Measurements from ENCODE around the gene SPARCL1. TPM values are rescaled to one million over a fixed set of nuclear protein-coding genes. Genes with fewer than 3 reads are reported as not detected.
A peak's percentile ranks its signal among the peaks of the same experiment; 100 is the strongest.

Gene SPARCL1
- polyA plus RNA-seq, 1 donor from 2014 or later = not detected

DNA sequence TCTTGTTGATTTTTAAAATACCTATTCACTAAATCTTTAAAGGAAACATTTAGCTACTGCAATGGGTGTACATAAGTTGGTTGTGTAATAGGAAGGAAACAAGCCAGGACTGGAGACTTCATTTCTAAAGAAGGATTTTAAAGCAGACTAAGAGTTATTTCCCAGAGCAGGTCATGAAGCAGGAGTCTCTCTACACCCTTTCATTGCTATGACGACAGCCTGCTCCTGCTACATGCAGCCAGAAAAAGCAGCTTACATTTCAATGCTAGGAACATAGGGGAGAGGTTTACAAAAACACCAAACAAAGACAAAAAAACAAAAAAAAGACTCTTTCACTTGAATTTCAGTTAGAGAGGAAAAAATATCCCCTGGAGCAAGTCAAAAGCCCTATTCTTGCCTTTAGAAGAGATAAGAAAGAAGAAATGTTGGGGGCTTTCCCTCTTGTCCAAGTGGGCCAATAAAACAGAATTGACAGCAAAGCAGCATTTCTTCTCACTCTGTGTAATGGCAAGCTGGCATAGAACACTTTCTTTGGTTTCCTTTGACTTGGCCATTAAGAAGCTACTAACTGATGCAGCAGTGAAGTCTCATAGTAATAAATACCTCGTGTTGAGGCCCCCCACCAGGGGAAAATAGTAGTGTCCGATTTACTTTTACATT is 3.4 kb downstream of the SPARCL1 start:
- Mint-ChIP-seq H3K27ac (no peak overlapping the region), H3K27me3 (no peaks in the 10 kb centered on the region), H3K9me3 (peaks cover 6 to 22% (median 12%) of the 10 kb centered on the region in 3 donors), H3K4me3 (no peak overlapping the region), H3K4me1 (peaks cover 0 to 1% (median 0%) of the 10 kb centered on the region in 3 donors), H3K36me3 (peaks cover 1% of the 10 kb centered on the region)

DNA sequence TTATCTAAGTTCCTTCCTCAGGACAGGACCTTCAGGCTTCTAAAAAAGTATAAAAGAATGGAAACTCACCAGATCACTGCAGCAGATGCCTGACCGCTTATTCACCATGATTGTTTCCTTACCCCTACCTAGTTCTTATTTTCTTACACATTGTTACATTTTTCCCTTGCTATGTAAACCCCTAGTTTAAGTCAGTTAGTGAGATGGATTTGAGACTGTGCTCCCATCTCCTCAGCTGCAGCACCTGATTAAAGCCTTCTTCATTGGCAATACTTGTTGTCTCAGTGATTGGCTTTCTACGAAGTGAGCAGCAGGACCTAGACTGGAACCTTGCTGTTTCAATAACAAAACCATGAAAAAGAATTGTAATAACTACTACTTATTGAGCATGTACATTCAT is 4.7 kb downstream of the SPARCL1 start:
- Mint-ChIP-seq H3K27me3 (no peaks in the 10 kb centered on the region), H3K9me3 (peaks cover 6 to 22% (median 12%) of the 10 kb centered on the region in 3 donors), H3K27ac (no peak overlapping the region), H3K4me1 (peaks cover 0 to 1% (median 0%) of the 10 kb centered on the region in 3 donors), H3K4me3 (no peak overlapping the region), H3K36me3 (peaks cover 1% of the 10 kb centered on the region)

DNA sequence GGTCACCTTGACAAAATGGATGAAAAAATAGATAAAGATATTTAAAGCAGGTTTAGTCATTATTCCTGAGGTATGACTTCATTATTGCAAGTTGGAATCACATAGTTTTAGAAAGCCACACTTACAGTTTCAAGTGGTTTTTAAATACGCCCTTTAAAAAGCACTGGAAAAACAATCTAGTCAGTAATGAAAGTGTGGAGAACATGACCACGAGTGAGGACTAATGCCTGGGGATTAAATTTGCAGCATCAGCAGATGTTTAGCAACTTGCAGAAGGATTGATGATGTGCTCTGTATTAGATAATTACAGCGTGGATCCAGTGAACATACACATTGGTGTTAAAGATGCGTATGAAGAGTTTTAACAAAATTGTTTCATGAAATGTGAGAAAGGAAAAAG is 5.9 kb downstream of the SPARCL1 start:
- H3K36me3 Mint-ChIP-seq = peaks cover 1% of the 10 kb centered on the region
- peaks cover 6 to 22% (median 12%) of the 10 kb centered on the region in 3 donors for H3K9me3 Mint-ChIP-seq
- peaks cover 0 to 1% (median 0%) of the 10 kb centered on the region in 3 donors for H3K4me1 Mint-ChIP-seq
- H3K27me3 Mint-ChIP-seq = no peaks in the 10 kb centered on the region
- H3K4me3 Mint-ChIP-seq = no peak overlapping the region
- no peak overlapping the region for H3K27ac Mint-ChIP-seq

DNA sequence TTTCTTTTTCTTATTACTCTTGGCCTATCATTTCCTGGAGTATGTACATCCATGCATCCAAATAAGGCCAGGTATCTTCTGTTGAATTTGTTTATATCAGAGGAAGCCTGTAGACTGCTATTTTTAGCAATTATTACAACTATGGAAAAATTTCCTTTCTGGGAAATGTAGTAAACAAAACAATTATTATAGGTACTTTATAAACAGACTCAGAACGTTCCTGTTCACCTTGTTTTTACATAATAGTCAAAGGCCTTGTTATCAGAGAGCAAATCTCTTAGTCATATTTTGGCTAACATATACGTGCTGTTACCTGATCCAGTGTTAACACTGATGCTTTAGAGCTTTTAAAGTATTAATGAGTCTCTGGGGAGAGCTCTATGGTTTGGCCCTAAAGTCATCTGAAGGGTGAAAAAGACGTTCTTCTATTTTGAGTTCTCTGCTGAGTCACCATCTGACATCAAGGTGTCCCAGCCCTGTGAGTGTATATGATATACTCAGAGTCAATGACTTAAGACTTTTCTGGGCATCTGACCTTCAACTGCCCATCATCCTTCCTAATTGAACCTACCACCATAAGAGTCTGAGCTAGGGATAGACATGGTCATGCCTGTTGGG is 7.3 kb downstream of the SPARCL1 start:
- no peak overlapping the region for H3K4me3 Mint-ChIP-seq
- H3K27me3 Mint-ChIP-seq = no peaks in the 10 kb centered on the region
- H3K9me3 Mint-ChIP-seq = peaks cover 6 to 22% (median 12%) of the 10 kb centered on the region in 3 donors
- H3K27ac Mint-ChIP-seq = peak overlapping the region in 1 of 3 donors; percentile 25
- H3K4me1 Mint-ChIP-seq = peaks cover 0 to 1% (median 0%) of the 10 kb centered on the region in 3 donors
- peaks cover 1% of the 10 kb centered on the region for H3K36me3 Mint-ChIP-seq

DNA sequence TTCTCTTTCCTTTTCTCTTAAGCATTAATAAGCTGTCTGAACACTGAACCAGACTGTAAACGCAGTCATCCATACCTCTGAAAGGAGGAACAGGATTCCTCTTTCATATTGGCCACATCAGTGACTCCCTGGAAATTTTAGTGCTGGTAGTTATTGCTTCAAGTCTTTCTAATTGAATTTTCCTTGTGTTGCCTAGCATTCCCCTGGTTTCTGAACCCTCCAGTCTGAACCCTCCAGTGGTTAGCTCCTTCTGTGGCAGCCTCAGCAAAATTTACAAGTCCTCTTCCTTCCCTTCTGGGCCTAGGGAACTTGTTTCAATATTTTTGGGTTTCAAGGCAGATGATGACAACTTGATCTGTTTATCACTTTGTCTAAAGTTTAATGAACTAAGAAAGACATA is 7.9 kb downstream of the SPARCL1 start:
- Mint-ChIP-seq H3K9me3 (peaks cover 6 to 22% (median 12%) of the 10 kb centered on the region in 3 donors), H3K36me3 (peaks cover 1% of the 10 kb centered on the region), H3K27me3 (no peaks in the 10 kb centered on the region), H3K4me3 (no peak overlapping the region), H3K4me1 (peaks cover 0 to 1% (median 0%) of the 10 kb centered on the region in 3 donors), H3K27ac (no peak overlapping the region)

DNA sequence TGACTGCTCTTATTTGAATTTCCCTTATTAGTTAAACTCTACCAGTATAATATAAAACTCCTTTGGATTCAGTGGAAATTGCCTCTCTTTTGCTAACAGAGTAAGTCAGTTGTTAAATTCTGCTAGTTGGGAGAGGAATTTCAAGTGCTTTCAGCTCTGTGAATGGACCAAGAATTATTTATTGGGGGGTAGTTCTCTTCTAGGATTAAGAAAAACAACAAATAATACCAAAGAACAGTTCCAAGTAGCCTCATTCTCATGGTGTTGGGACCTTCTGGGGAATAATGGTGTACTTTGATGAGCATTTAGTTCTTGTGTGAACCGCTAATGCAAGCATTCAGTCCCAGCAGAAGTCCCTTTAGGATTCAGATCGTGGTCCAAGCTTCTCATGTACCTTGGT is 11.6 kb downstream of the SPARCL1 start:
- Mint-ChIP-seq H3K36me3 (no peaks in the 10 kb centered on the region), H3K4me1 (peaks cover 0 to 1% (median 0%) of the 10 kb centered on the region in 3 donors), H3K27me3 (no peaks in the 10 kb centered on the region), H3K9me3 (peaks cover 0 to 4% (median 0%) of the 10 kb centered on the region in 3 donors), H3K27ac (no peak overlapping the region), H3K4me3 (no peak overlapping the region)

DNA sequence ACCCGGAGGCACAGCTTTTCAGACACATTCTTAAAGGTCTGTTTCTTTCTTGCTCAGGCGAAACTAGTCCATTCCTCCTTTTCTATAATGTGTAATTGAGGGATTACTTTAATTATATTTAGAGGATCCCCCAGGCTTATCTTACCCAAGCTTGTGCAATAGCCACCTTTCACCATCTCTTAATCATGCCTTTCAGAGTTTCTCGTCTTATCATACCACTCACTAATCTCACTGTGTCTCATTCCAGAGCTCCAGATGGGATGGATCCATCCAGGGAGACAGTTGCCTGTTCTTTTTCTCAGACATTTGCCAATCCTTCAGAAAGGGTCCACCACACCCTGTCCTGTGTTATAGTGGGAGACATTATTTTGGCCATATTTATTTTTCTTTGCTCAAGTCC is 12.5 kb downstream of the SPARCL1 start:
- Mint-ChIP-seq H3K4me3 (no peak overlapping the region), H3K9me3 (no peaks in the 10 kb centered on the region), H3K36me3 (no peaks in the 10 kb centered on the region), H3K27ac (peak overlapping the region in 1 of 3 donors; percentile 47), H3K4me1 (peaks cover 0 to 1% (median 0%) of the 10 kb centered on the region in 3 donors), H3K27me3 (no peaks in the 10 kb centered on the region)

DNA sequence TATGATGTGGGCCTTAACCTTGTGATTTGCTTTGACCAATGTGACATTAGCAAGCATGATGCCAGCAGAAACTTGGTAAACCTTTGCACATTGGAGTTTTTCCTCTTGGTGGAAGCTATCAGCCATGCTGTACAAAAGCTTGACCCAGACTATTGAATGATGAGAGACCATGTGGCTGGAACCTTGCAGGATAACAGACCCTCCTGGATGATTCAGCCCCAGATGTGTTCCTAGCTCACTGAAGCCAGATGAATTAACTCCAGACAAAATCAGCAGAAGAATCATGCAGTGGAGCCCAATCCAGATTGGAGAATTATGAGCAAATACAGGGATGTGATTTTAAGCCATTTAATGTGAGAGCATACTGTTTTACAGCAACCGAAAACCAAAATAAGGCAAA is 16.8 kb downstream of the SPARCL1 start:
- Mint-ChIP-seq H3K27me3 (peaks cover 2% of the 10 kb centered on the region), H3K4me1 (peaks cover 0 to 2% (median 0%) of the 10 kb centered on the region in 3 donors), H3K4me3 (no peak overlapping the region), H3K27ac (no peak overlapping the region), H3K9me3 (no peaks in the 10 kb centered on the region), H3K36me3 (peaks cover 3% of the 10 kb centered on the region)

DNA sequence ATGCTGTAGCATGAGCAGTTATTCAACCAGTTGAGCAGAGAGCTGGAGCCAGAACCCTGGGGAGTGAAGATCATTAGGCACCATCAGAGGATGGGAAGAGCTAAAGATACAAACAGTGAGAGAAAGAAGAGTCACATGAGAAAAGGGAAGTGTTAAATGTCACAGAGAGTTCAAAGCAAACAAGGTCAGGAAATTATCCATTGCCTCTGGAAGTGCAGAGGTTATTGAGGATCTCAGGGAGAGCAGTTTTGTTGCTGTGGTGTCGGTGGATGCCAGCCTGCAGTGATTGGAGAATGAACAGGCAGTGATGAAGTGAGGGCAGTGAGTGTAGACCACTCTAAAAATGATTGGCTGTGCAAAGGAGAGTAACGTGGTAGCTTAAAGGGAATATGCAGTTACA is 17.7 kb downstream of the SPARCL1 start:
- Mint-ChIP-seq H3K36me3 (peaks cover 3% of the 10 kb centered on the region), H3K27ac (no peak overlapping the region), H3K9me3 (no peaks in the 10 kb centered on the region), H3K4me3 (no peak overlapping the region), H3K4me1 (peaks cover 0 to 2% (median 0%) of the 10 kb centered on the region in 3 donors), H3K27me3 (peaks cover 2% of the 10 kb centered on the region)

DNA sequence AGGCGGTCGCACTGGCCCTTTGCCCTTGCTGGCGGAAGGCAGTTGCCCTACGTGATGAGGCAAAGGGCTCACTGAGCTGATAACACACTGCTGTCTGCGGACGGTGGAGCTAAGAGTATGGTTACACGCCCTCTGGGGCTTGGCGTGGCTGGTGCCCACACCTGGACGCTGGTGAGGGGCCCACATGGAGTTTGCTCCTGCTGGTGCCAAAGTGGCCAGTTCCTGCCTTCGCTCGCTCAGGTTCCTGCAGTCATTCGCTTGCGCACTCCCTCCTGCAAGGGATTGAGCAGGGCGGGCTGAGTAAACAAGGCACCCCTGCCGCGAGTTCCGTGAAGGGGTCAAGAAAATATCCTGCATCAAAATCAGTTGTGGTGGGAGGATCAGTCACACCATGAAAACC is 18.4 kb downstream of the SPARCL1 start:
- peaks cover 0 to 2% (median 0%) of the 10 kb centered on the region in 3 donors for H3K4me1 Mint-ChIP-seq
- H3K4me3 Mint-ChIP-seq = no peak overlapping the region
- peaks cover 3% of the 10 kb centered on the region for H3K36me3 Mint-ChIP-seq
- H3K27ac Mint-ChIP-seq = no peak overlapping the region
- peaks cover 2% of the 10 kb centered on the region for H3K27me3 Mint-ChIP-seq
- no peaks in the 10 kb centered on the region for H3K9me3 Mint-ChIP-seq

DNA sequence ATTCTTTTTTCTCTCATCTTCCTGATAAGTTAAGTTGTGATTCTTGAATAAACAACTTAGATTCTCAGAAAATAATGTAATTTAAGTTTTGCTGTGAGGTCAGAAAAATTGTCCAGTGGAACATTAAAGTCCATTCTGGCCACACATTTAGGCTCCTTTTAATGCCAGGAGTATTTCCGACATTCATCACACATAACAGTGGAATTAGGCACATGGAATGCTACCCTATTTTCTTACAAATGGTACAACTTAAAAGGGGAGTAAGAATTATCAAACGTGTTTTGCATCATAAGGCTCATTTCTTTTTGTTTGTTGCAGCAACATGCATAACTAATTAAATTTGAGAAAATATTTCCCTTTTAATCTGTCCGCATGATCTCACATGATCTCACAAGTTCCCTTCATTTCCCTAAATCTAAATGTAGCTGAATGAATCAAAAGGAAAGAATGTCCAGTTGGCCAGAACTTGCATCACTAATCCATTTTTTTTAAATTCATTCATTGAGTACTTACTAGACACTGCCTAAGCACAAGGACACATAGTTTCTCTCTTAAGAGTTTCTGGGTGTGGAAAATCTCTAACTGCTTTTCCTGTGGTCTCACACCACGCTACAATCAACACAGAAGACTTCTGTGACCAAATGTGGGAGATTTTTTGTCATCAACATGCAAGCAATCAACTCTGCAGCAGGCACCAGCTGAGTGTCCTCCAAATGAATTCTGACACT is 22.0 kb downstream of the SPARCL1 start:
- Mint-ChIP-seq H3K4me1 (peaks cover 0 to 2% (median 0%) of the 10 kb centered on the region in 3 donors), H3K9me3 (no peaks in the 10 kb centered on the region), H3K27ac (no peak overlapping the region), H3K36me3 (peaks cover 3% of the 10 kb centered on the region), H3K4me3 (no peak overlapping the region), H3K27me3 (peaks cover 3% of the 10 kb centered on the region)

DNA sequence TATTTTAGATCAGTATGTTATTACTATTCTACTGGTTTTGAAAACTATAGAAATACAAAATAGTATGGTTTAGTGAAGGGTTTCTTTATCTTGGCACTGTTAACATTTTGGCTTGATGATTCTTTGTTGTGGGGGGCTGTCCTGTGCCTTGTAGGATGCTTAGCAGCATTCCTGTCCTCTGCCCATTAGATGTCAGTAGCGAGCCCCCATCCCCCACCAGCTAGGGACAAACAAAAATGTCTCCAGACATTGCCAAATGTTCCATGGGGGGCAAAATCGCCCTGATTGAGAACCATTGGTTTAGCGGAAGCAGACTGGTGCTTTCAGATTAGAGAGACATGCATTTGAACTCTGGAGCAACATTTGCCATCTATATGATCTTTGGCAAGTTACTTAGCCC is 23.3 kb downstream of the SPARCL1 start:
- peaks cover 3% of the 10 kb centered on the region for H3K27me3 Mint-ChIP-seq
- no peaks in the 10 kb centered on the region for H3K9me3 Mint-ChIP-seq
- no peak overlapping the region for H3K27ac Mint-ChIP-seq
- no peak overlapping the region for H3K4me3 Mint-ChIP-seq
- H3K36me3 Mint-ChIP-seq = peaks cover 1% of the 10 kb centered on the region
- H3K4me1 Mint-ChIP-seq = no peaks in the 10 kb centered on the region

DNA sequence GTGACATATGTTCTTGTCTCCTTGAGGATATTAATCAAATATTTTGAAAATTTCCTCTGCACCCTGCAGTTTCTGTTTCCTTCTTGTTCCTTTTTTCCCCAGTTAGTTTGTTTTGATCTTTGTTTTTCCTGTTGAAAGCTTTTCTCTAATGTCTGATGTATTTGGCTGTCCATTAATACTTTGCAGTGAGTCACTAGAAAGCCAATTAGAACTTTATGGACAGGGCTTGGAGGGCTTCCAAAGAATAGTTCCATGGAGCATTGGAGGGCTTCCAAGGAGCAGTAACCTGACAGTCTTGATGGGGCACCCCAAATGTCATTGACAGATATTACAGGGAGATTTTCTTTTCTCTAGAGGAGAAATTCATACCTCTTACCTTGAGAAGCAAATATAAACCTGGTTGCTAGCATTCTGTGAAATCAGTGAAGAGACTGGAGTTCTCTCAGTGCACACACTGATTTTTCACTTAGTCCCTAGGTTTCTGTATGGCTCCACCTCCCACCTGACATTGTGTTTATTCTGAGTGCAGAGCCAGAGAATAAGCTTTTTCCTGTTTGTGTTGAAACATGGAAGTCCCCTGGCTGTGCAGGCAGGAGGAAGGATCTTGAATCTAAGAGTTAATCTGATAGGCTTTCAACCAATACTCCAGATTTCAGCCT is 26.5 kb downstream of the SPARCL1 start:
- H3K36me3 Mint-ChIP-seq = no peaks in the 10 kb centered on the region
- no peak overlapping the region for H3K4me3 Mint-ChIP-seq
- no peak overlapping the region for H3K27ac Mint-ChIP-seq
- no peaks in the 10 kb centered on the region for H3K9me3 Mint-ChIP-seq
- H3K4me1 Mint-ChIP-seq = peaks cover 2 to 15% (median 12%) of the 10 kb centered on the region in 3 donors
- peaks cover 7% of the 10 kb centered on the region for H3K27me3 Mint-ChIP-seq

DNA sequence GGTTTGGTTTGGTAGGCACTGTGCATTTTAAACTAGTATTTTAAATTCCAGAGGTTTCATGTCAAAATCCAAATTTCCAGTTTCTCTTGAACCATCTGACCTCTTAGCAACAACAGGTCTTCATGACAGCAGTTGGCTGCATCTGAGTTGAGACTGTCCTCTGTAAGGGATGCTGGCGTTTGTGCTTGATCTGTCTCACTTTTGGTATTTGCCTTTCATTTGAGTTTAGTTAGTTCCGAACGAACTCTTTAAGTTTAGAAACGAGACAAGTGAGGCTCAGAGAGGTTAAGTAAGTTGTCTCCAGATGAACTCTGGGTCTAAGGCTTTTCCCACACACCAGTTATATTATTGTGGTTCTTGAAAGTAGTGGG is 29.1 kb downstream of the SPARCL1 start:
- no peaks in the 10 kb centered on the region for H3K9me3 Mint-ChIP-seq
- peak overlapping the region in 1 of 4 donors; percentile 9 for H3K4me3 Mint-ChIP-seq

More for the DNA sequence above, 29.1 kb downstream of the SPARCL1 start:
- H3K36me3 Mint-ChIP-seq = no peaks in the 10 kb centered on the region
- H3K27ac Mint-ChIP-seq = no peak overlapping the region
- H3K27me3 Mint-ChIP-seq = peaks cover 7% of the 10 kb centered on the region
- H3K4me1 Mint-ChIP-seq = peaks cover 2 to 15% (median 15%) of the 10 kb centered on the region in 3 donors

Measured in IgD-negative memory B cell (primary cell).